ENCODE results near the gene PTGER3.

The PTGER3 gene

DNA sequence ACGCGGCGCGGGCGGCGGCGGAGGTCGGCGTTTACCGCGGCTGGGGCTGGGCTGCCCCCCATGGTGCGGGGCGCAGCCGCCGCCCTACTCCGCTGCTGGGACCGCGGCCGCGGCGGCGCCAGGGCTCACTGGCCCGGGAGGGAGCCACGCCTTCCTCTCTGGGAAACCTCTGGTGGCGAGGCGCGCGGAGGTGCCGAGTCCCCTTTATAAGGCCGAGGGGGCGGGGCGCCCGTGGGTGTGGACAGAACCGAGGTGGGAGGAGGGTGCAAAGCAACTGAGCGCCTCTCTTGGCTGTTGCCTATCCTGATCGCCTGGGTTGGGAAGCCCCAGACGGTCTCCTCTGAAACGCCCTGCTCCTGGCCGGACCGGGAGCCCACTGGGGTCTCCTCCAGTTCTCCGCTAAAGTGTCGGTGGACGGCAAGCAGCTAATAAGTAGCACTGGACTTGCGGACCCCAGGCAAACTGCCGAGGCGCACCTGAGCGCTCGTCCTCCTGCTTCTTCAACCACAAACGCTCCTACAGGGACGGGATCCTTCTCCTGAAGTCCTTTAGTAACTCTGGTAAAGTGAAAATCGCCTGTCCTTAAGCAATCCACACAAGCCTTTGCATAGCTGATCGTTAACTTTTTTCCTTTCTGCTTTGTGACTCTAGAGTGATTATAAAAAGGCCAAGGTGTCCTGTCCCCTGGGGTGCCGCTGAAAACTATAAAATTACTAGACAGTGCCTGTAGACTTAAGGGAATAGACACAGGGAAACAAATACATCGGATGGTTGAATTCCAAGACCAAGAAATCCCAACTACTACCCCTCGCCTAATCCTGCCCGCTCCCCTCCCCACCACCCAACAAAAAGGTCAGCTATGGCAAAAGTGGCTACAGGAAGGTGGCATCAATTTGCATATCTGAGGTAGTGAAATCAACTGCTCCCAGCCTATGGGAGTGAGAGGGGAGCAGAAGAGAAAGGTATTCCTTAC lies at the start of gene PTGER3:
Gene PTGER3 (minus strand): TSS at position 182 of the 973 bp plus-strand sequence. CDS start 239 bp downstream, outside the sequence.
- FAIRE-seq (no peak), DNase-seq (ENCODE audit: insufficient read length, low spot score) (no peak)

DNA sequence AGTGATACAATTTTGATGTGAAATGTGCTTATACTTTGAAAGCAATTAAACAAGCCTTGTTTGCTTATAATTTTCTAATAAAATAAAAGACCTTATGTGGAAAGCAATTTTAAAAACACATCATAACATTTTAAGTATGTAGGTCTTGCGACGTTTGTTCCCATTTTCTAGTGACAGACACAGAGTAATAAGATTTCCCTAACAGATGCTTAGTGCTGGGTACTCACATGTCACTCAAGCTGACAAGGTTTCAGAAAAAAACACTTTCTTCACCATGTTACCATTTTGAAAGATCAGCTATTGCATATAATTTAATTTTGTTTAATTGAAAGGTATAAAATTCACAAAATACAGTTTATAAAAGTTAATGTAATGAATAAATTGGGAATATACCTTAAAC lies 47.3 kb upstream of the PTGER3 start:
- no peak for DNase-seq (ENCODE audit: insufficient read length, low spot score)
- no peak for FAIRE-seq

DNA sequence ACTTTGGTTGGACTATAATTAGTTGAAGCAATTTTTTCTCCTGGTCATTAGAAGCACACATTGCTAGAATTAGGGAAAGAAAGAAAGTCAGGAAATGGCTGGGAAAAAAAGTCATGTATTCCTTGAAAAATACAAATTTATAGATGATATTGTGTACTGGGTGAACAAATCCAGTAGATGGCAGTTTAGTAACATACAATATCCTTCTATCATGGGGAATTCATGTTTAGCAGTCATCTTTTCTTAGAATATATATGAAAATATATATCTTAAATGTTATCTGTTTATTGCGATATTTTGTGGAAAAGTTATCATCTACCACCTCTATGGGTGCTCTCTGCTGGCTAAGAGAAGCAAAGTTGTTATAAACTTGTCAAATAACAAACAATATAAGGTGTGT lies 46.3 kb upstream of the PTGER3 start:
- FAIRE-seq: no peak
- no peak for DNase-seq (ENCODE audit: insufficient read length, low spot score)

DNA sequence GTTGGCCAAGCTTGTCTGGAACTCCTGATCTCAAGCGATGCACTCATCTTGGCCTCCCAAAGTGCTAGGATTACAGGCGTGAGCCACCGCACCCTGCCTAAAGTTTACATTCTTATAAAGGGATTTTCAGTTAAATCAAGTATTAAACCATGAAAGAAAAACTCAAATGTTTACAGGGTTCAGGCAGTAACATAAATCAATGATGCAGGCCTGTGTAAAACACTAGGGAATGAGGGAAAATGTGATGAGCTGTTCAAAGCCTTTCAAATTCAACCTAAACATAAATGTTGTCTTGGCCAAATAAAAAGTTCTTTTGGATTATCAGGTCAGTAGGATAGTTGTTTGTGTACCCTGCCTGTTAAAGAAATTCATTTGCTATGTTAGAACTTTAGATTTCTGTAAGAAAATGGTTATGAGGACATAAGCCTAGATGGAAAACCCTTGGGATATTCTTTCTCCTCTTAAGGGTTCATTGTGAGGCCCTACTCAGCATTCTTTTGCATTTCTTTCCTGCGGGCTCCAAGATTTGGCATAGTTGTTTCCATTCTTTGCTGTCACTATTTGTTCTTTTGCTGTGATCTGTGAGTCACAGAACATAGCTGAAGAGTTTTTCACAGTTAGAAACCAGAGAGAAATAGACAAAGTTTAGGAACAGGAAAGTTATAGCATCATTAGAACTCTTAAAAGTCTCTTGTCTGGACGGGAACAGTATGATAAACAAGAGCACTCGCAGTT lies 42.1 kb upstream of the PTGER3 start:
- DNase-seq (ENCODE audit: insufficient read length, low spot score) (no peak), FAIRE-seq (no peak)

DNA sequence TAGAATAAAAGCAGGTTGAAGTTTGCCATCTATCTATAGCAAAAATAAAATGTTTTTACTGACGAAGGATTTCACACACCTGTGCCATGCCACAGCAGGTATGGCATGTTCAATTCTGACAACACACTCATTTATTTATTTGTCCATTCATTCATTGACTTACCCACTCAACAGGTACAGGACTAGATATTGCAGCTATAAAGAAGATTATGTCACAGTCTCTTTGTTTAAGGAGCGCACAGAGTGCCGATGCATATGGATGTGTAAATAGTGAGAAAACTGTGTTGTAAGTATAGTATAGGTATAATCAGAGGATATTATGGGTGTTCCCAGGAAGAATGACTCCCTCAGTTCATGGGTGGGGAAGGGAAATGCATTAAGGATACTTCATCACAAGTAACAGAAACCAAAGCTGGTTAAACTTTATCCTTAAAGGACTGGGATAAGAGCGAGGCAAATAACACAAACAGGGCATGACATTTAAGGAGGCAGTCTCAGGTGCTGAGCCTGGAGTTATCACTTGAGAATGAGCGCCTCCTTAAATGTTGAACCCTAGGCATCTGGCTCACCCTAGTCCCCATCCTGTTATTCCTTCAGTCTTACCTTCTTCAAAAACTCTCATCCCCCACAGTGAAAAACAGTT lies 41.1 kb upstream of the PTGER3 start:
- no peak for FAIRE-seq

DNA sequence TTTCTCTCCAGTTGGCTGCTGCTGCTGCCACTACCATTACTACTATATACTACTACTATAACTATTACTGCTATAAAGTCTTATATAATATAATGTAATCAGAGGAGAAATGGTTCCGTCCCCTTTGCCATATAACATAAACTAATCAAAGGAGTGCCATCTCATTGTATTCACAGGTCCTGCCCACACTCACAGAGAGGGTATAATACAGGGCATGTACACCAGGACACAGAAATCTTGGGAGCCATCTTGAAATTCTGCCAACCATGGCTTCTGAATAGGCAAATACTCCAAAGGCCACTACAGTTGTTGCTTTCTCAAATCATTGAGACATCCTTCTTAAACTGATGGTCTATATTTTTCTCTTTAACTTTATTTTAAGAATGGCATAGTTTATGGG lies 40.1 kb upstream of the PTGER3 start:
- DNase-seq (ENCODE audit: insufficient read length, low spot score) (no peak), FAIRE-seq (no peak)

More for the DNA sequence above, 41.1 kb upstream of the PTGER3 start:
- no peak for DNase-seq (ENCODE audit: insufficient read length, low spot score)

DNA sequence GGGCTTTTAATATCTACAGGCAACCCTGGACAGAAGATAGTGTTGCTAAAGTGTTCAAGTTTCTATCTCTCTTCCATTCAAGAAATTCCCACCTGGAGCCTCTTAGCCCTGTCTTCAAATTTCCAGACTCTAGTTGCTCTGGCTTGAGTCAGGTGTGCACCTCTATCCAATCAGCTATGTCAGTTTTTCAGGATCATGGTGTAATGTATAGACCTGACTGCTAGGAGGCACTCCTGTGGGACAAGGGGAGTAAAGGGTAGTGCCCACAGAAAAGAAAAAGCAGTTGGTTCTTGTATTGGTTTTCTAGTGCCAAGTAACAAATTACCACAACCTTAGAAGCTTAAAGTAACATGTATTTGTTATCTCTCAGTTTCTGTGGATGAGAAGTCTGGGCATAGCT lies 39.4 kb upstream of the PTGER3 start:
- no peak for DNase-seq (ENCODE audit: insufficient read length, low spot score)

DNA sequence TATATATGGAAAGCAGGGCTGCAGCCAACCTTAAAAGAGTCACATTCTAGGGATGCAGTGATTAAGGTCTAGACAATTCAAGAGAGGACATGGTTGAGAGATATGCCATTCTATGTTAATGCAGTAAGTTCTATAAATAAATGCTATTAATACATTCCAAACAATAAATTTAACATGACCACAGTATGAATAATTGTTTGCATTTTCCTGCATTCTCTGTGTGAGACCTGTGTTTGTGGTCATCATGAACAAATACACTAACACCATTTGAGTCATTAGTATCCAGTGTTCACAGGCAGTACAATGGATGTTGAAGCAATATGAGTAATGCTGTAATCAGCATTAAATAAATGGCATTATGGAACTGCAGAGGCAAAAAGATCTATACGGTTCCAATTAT lies 38.7 kb upstream of the PTGER3 start:
- FAIRE-seq (no peak), DNase-seq (ENCODE audit: insufficient read length, low spot score) (no peak)

More for the DNA sequence above, 39.4 kb upstream of the PTGER3 start:
- no peak for FAIRE-seq

DNA sequence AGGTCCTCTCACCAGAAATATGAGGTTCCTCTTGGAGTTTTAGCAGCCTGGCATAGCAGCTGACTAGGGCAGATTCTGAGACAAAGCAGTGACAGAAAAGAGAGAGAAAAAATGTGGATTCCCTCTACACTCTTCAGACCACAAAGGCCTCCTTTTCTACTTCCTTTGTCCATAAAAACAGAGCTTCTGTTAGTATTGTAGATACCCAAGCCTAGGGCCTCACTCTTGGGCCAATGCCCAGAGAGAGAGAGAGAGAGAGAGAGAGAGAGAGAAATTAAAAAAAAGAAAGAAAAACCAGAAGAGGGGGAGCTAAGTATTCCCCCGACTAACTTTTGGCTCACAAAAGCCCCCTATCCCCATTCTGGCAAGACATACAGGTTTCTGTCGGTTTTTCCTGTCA lies 35.7 kb upstream of the PTGER3 start:
- no peak for DNase-seq (ENCODE audit: insufficient read length, low spot score)
- no peak for FAIRE-seq

DNA sequence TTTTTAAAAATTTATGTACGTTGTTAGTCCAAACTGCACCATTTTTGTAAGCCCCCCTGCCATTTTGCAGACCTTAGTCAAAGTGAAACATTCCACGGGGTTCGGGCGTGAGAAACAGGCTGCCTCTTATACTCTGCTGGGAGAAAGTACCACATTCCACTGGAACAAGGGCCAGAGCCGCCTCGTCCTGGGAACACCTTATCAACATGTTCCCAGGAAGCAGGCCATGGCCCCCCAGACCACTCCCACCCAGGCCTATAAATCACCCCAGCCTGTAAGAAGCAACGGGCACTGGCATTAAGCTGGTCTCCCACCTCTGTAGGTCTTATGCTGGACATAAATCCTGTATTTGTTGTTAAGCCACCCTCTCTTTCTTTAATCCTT lies 34.1 kb upstream of the PTGER3 start:
- FAIRE-seq: no peak
- no peak for DNase-seq (ENCODE audit: insufficient read length, low spot score)

DNA sequence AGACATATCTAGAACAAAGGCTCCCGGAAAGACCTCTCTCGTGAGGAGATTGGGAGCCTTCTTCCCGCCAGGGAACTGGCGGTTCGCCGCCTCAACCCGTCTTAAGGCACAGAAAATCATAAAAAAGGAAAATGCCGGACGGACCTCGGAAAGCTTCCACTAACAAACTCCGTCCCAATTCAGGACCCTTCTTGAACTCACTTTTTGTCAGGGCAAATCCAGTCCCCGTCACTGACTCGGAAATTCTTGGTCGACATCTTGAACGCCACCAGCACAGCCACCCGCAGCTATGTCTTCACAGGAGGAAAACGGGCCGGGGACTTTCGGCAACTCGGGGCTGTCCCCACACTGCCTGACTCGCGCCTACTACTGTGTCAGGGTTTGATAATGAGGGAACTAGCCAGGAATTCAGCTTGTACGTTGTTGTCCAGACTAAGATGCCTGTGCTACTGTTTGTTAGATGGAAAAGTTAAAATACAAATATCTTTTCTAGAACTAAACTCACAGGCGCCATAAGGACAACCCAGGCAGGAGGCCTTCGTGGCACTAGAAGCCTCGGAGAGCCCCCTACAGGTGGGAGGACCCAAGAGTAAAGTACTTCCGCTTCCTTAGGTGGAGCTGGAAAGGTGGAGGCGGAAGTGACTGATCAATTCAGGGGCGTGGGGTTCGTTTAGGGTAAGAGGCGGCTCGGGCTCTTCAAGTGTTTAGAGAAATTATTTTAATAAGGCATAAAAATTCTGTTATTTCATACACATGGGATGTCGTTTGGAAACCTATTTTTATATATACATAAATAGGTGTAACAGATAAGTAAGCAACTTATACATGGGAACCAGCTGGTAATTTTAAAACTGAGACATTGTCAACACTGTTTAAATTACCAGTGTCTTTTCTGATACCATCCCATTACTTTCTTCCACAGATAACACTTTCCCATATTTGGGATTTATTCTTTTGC lies 33.4 kb upstream of the PTGER3 start, which contains the start of gene ZRANB2:
Gene ZRANB2 (minus strand): TSS at position 297 of the 958 bp plus-strand sequence. CDS start 40 bp downstream, at position 257.
- peak; percentile 57 for DNase-seq (ENCODE audit: insufficient read length, low spot score)
- peak; percentile 99 for FAIRE-seq

DNA sequence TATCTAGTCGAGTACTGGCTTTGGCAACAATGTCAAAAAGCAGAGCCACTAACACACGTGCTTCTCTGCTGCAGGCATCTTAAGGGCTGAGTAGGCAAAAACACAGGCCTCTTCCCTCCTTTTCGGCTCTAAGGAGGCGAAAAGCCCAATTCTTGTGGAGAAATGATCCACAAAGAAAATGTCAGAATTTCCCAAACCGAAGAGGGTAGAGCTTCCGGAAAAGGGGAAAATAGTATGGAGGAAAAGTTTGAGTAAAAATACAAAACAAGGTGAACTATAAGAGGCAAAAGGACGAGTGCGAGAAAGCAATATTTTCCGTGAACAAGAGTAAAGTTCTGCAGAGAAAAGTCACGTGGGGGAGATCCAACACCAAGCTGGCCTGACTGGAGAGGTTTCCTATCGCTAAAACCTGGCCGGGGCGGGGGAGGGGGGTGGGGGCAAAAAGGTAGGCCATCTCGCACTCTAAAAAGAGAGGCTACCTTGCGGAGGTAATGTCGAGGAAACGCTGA lies 32.7 kb upstream of the PTGER3 start:
- DNase-seq (ENCODE audit: insufficient read length, low spot score) (no peak), FAIRE-seq (peak; percentile 26)

DNA sequence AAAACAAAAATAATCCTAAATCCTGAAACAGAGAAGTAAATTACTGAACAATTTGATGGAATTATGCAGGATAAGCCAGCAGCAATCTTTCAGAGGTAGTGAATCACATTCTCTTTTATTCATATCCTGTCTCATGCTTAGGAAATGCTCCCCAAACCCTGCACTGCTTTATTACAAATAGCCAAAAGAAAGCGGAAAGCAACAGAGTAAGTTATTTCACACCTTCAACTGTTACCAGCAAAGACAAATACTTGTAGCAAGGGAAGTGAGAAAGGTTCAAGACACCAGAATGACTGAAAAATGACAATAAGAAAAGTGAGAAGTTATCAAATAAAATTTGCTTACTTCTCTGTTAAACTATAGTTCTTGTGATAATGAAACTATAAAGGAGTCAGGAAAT lies 27.1 kb upstream of the PTGER3 start:
- DNase-seq (ENCODE audit: insufficient read length, low spot score) (no peak), FAIRE-seq (no peak)

DNA sequence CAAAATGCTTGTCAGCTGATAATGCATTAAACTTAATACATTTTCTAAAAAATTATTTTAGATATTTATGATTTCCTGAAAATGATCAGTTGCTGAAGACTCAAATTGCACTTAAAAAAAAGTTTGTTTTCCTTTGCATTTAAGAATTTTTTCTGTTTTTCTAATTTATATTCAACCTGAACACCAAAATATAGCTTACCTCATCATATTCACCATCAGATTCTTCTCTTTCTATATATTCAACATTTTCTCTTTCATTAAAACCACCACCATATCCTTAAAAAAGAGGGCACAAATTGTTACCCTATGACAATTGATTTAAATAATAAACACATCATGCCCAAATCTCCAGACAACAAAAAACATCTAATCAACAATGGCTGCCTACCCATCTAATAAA lies 24.7 kb upstream of the PTGER3 start:
- FAIRE-seq (no peak), DNase-seq (ENCODE audit: insufficient read length, low spot score) (no peak)

DNA sequence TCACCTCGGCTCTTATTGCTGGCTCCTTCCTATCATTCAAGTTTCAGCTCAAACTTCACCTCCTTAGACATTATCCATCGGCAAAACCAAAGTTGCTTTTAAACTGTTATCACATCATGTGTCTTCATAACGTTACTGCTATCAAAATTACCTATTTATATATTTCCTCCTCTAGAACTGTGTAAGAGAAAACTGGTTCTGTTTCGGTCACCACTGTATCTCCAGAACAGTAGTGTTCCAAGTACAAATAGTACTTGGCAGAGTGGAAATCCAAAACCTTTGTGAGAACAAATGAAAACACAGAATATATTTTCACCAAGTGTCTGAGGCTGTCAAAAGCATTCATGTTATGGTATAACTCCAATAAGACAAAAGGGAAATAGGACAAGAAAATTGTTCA lies 24.1 kb upstream of the PTGER3 start:
- no peak for DNase-seq (ENCODE audit: insufficient read length, low spot score)
- no peak for FAIRE-seq

DNA sequence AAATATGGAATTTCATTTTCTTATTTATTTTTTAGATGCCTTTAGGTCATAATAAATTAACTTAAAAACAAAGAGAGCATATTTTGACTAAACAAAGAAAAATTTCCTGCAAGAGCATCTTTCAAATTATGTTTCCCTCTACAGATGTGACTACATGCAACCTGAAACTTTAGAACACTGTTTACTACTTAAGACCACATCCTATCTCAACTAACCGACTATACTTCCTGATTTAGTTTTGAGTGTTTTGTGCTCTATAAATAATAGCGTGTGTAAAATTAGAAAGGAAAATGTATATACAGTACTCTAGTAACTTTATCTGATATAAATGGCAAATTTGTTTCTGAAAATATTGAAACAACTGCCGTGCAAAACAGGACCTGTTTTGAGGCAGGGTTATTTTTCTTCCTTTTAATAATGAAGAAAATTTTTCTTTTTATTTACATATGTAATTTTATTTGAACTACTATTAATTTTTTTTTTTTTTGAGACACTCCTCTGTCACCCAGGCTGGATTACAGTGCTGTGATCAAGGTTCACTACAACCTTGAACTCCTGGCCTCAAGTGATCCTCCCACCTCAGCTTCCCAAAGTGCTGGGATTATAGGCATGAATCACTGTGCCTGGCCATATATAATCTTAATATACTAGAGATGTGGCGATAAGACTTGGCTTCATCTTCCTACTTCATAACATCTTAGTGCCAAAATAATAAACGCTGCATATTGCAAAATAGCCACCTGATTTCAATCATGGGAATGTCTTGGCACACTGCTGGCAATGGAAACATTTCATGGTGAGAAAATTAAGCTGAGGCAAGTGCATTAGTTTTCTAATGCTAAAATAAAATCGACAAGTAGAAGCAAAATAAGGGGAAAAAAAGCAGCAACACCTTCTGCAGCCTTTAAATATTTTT lies 21.0 kb upstream of the PTGER3 start:
- FAIRE-seq: no peak

DNA sequence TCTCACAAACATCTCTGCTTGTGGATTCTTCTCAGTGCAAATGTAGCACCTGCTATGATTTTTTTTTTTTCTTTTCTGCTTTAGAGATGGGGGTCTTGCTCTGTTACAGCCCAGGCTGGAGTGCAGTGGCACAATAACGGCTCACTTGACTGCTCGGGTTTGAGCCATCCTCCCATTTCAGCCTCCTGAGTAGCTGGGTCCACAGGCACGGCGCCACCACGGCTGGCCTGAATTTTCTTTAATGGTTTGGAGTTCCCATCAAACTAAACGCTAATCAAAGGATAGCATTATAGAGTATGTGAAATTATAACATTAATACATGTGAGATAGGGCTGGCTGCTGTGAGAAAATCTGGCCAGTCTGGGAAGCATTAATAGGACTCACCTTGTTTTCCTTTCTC lies 7.2 kb upstream of the PTGER3 start:
- no peak for DNase-seq (ENCODE audit: insufficient read length, low spot score)
- no peak for FAIRE-seq

More for the DNA sequence above, 21.0 kb upstream of the PTGER3 start:
- DNase-seq (ENCODE audit: insufficient read length, low spot score): no peak

DNA sequence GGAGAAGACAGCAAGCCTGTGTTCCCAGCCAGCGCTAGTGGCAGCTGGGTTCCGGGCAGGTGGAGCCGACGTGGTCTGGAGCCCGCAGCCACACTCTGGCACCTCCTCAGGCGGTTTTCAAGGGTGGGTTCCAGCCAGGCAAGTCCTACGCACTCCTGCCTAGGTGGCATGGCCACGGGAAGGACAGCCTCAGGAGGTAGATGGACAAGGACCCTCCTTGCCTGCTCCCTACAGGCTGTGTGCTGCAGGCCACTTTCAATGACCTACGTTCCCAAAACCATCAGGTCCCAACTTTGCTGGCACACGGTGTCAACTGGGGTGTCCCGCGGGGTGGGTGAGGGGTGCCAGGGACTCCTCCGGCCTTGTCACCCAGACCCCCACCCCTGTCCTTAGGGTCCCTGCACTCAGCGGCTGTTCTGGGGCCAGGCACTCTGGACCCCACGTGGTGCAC lies 6.7 kb upstream of the PTGER3 start:
- DNase-seq (ENCODE audit: insufficient read length, low spot score) (no peak), FAIRE-seq (no peak)

DNA sequence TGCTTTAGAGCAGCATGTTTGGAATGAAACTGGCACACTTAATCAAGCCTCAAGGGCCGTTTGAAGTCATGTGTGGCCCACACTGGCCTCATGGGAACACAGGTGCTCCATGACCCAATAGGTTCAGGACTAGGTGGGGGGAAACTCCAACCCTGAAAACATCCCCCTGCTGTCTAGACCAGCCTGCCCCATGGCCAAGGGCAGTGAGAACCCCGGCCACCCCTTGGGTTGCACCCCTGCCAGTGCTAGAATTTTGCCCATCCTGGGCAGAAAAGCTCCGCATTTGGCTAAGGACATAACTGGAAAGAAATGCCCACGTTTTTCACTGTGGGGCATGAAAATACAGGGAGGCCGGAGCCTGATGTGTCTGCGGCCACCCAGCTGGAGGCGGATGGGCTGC lies 6.1 kb upstream of the PTGER3 start:
- FAIRE-seq (no peak), DNase-seq (ENCODE audit: insufficient read length, low spot score) (no peak)
